Measurements from ENCODE around the gene GRIN1.

- TF ChIP-seq SP1 (IDR thresholded peaks at IDR 0.05) (no peak), ZNF384 (IDR thresholded peaks at IDR 0.05) (no peak), FOXM1 (IDR thresholded peaks at IDR 0.05; ENCODE audit: borderline replicate concordance) (no peak), TARDBP (IDR thresholded peaks at IDR 0.05) (no peak), FOXK2 (IDR thresholded peaks at IDR 0.05) (no peak), FOXA1 (IDR thresholded peaks at IDR 0.05) (no peak), L3MBTL2 (conservative IDR thresholded peaks at IDR 0.05) (no peak), ARNT (IDR thresholded peaks at IDR 0.05) (no peak), HDGF (IDR thresholded peaks at IDR 0.05; ENCODE audit: borderline replicate concordance) (no peak), SUZ12 (IDR thresholded peaks at IDR 0.05) (no peak), ELF4 (IDR thresholded peaks at IDR 0.05) (no peak), LEF1 (IDR thresholded peaks at IDR 0.05; ENCODE audit: borderline replicate concordance) (no peak)
Observed at GRCh38 chr9:137114220-137114612, 24.7 kb upstream of the GRIN1 start.
